Measurements from ENCODE around the gene MAN2A2. TPM values are rescaled to one million over a fixed set of nuclear protein-coding genes. Genes with fewer than 3 reads are reported as not detected.
A peak's percentile ranks its signal among the peaks of the same experiment; 100 is the strongest.

MAN2A2 gene
- total and polyA plus RNA-seq, 2 donors (not counting 3 experiments of a cell fraction or from before 2014, with no cell fraction given) = 60.9 to 77.7 TPM

DNA sequence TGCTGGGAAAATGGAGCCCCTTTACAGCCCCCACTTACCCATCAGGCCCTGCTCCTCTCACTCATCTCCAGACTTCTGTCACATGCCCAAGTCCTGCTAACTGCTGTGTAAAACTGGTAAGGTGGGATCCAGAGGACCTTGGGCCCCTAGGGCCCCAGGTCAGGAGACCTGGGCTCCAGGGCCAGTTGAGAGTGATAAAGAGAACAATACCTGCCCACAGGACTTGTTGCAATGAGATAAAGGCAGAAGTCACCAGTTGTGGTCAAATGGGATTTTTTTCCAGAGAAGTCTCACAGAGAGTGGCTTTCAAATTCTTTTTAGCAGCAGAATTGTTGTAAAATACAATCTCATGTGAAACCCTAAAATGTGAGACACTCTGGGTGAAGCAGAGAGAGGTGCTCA, 34.0 kb upstream of the MAN2A2 start:
- peak overlapping the region; percentile 39 for H2AFZ ChIP-seq (ENCODE audit: low read depth, low read length)
- FAIRE-seq = no peak
- no peaks in the 10 kb centered on the region for H4K20me1 ChIP-seq (replicated peaks; ENCODE audit: control insufficient read depth, extremely low read depth, insufficient read depth, low read length)
- H3K9ac ChIP-seq (replicated peaks; ENCODE audit: extremely low read depth, insufficient read depth, low read length) = peak overlapping the region; percentile 68
- intact Hi-C loops (cut with micrococcal nuclease) = loop anchor here (1.0 kb wide), 3 partner anchors 15 to 221 kb away; partner anchors contain the start of genes BLM and FES
- CTCF ChIA-PET = interaction anchor here (3.4 to 4.0 kb wide), 2 partner anchors 16 to 221 kb away, joined by 15 to 26 read pairs; partner anchors contain the start of gene FES
- H3K27me3 ChIP-seq (ENCODE audit: control insufficient read depth in 2 of 2, insufficient read depth in 2 of 2, low read length in 2 of 2) = no peaks in the 10 kb centered on the region
- no peak overlapping the region for H3K4me3 ChIP-seq (replicated peaks in 1 of 3; ENCODE audit: insufficient read depth in 1 of 3, low read depth in 1 of 3, low read length in 3 of 3)
- no TSS peak for BruUV-seq (replicated peaks)
- peak overlapping the region; percentile 39 for H3K4me2 ChIP-seq (ENCODE audit: insufficient read depth, low read length)
- H3K79me2 ChIP-seq (ENCODE audit: control insufficient read depth, insufficient read depth, low read length) = peaks cover 32% of the 10 kb centered on the region
- peaks cover 39% of the 10 kb centered on the region for H3K4me1 ChIP-seq (ENCODE audit: control insufficient read depth, extremely low read depth, insufficient read depth, low read length)
- no peaks in the 10 kb centered on the region for H3K9me3 ChIP-seq (replicated peaks; ENCODE audit: control insufficient read depth, insufficient read depth, low read length)
- POLR2A ChIA-PET = no interaction called here
- H3K36me3 ChIP-seq (ENCODE audit: control insufficient read depth in 2 of 2, extremely low read depth in 1 of 2, insufficient read depth in 2 of 2, low read length in 2 of 2) = no peaks in the 10 kb centered on the region
- no peaks in the 10 kb centered on the region for H3K9me1 ChIP-seq (replicated peaks; ENCODE audit: control insufficient read depth, extremely low read depth, insufficient read depth, low read length)
- peak overlapping the region; percentile 89 for H3K27ac ChIP-seq (ENCODE audit: insufficient read depth, low read depth, low read length)
- dilution Hi-C loops (cut with MboI; ENCODE audit: extremely low pct_ligation_motif_present, low sequenced_read_pairs) = no loop called here
- DNase-seq (ENCODE audit: low read depth, low spot score) = no peak
- TF ChIP-seq FOS (IDR thresholded peaks at IDR 0.05; ENCODE audit: borderline replicate concordance, insufficient read depth, low read length) (no peak), EZH2 (IDR thresholded peaks at IDR 0.05; ENCODE audit: borderline replicate concordance, low read depth, low read length, severe bottlenecking) (no peak), MYC (IDR thresholded peaks at IDR 0.05; ENCODE audit: low read depth, low read length) (no peak), POLR2A (IDR thresholded peaks at IDR 0.05; ENCODE audit: low read depth, low read length) (no peak), JUN (IDR thresholded peaks at IDR 0.05; ENCODE audit: borderline replicate concordance, insufficient read depth, insufficient read length, low read depth) (no peak), GATA2 (IDR thresholded peaks at IDR 0.05; ENCODE audit: insufficient read depth, insufficient read length, low read depth, low read length) (no peak), POLR2AphosphoS5 (IDR thresholded peaks at IDR 0.05; ENCODE audit: insufficient read depth, low read depth, low read length) (no peak)
- TF ChIP-seq, protein P1, sequence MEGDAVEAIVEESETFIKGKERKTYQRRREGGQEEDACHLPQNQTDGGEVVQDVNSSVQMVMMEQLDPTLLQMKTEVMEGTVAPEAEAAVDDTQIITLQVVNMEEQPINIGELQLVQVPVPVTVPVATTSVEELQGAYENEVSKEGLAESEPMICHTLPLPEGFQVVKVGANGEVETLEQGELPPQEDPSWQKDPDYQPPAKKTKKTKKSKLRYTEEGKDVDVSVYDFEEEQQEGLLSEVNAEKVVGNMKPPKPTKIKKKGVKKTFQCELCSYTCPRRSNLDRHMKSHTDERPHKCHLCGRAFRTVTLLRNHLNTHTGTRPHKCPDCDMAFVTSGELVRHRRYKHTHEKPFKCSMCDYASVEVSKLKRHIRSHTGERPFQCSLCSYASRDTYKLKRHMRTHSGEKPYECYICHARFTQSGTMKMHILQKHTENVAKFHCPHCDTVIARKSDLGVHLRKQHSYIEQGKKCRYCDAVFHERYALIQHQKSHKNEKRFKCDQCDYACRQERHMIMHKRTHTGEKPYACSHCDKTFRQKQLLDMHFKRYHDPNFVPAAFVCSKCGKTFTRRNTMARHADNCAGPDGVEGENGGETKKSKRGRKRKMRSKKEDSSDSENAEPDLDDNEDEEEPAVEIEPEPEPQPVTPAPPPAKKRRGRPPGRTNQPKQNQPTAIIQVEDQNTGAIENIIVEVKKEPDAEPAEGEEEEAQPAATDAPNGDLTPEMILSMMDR (IDR thresholded peaks at IDR 0.05; ENCODE audit: extremely low read depth in 1 of 2, insufficient read depth in 1 of 2, low read depth in 1 of 2, low read length in 2 of 2) = no peak
- TF ChIP-seq, protein P2, sequence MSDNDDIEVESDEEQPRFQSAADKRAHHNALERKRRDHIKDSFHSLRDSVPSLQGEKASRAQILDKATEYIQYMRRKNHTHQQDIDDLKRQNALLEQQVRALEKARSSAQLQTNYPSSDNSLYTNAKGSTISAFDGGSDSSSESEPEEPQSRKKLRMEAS (IDR thresholded peaks at IDR 0.05; ENCODE audit: insufficient read depth, insufficient read length) = no peak
